B cell (primary cell): ENCODE results near the gene CNFN.

Source experiments
- CTCF ChIP-seq: fragments of 200-600 bp; IDR thresholded peaks from one replicate; pipeline ENCODE4 v1.8.0; 2022; ENCODE audit warnings: antibody characterized with exemption, mild to moderate bottlenecking
- EZH2 ChIP-seq: IDR thresholded peaks from 2 replicates; pipeline ENCODE4 v1.6.1; 2012; ENCODE audit warnings: borderline replicate concordance, low read depth, mild to moderate bottlenecking, moderate library complexity, low read length; ENCODE audit not compliant: insufficient read depth, poor library complexity, severe bottlenecking

GRCh38 chr19:42427313-42427712 is 37.2 kb upstream of the CNFN start, which contains the start of gene LIPE:
- no peak for TF ChIP-seq CTCF
- TF ChIP-seq EZH2: no peak
